Osteoblast (primary cell): ENCODE data around the gene PNP. TPM values are rescaled to one million over a fixed set of nuclear protein-coding genes. Genes with fewer than 3 reads are reported as not detected.

Source experiments
- DNase-seq: peaks from one replicate; pipeline ENCODE4 v3.0.0; 2011; ENCODE audit warnings: low spot score, mixed read lengths; ENCODE audit not compliant: insufficient read length; ENCODE audit errors: missing footprints
- H2AFZ ChIP-seq: 2 replicates; pipeline ENCODE4 v1.6.0; 2011; ENCODE audit warnings: mild to moderate bottlenecking, low read length
- H3K27ac ChIP-seq: 2 replicates; pipeline ENCODE4 v1.5.1; 2011; ENCODE audit warnings: mild to moderate bottlenecking, low read depth, low read length, moderate library complexity
- H3K27me3 ChIP-seq: 2 replicates; pipeline ENCODE4 v1.6.0; 2012; ENCODE audit warnings: mild to moderate bottlenecking, control low read depth, inconsistent platforms, low read length, moderate library complexity; ENCODE audit not compliant: insufficient read depth
- H3K36me3 ChIP-seq: 2 replicates; pipeline ENCODE4 v1.5.1; 2011; ENCODE audit warnings: mild to moderate bottlenecking, low read length, control low read depth, moderate library complexity; ENCODE audit not compliant: insufficient read depth
- H3K4me1 ChIP-seq: 2 replicates; pipeline ENCODE4 v1.5.1; 2011; ENCODE audit warnings: mild to moderate bottlenecking, low read length, control low read depth, moderate library complexity; ENCODE audit not compliant: insufficient read depth
- H3K4me2 ChIP-seq: 2 replicates; pipeline ENCODE4 v1.6.0; 2011; ENCODE audit warnings: mild to moderate bottlenecking, low read length; ENCODE audit not compliant: insufficient read depth
- H3K4me3 ChIP-seq: fragments of 200-600 bp; sonication (generic); 3 replicates; pipeline ENCODE4 v1.5.1; 2012; ENCODE audit warnings: mild to moderate bottlenecking, low read length, inconsistent platforms; ENCODE audit not compliant: insufficient read depth
- H3K79me2 ChIP-seq: 2 replicates; pipeline ENCODE4 v1.6.0; 2012; ENCODE audit warnings: mild to moderate bottlenecking, low read length, control low read depth, inconsistent platforms; ENCODE audit not compliant: insufficient read depth
- H3K9me3 ChIP-seq: 2 replicates; pipeline ENCODE4 v1.5.1; 2011; ENCODE audit warnings: low read depth, low read length, control low read depth
- H4K20me1 ChIP-seq: 2 replicates; pipeline ENCODE4 v1.6.0; 2012; ENCODE audit warnings: mild to moderate bottlenecking, low read length, control low read depth; ENCODE audit not compliant: insufficient read depth
- total RNA-seq: library from RNA; depleted of rRNA; stranded (reverse); fragments of >200 nt; gene quantifications from 2 replicates; pipeline ENCODE4 v1.2.3, GENCODE V29; 2012
- TF ChIP-seq, protein P1 (sequence below): IDR thresholded peaks from 2 replicates; pipeline ENCODE4 v1.5.1; 2011; ENCODE audit warnings: mild to moderate bottlenecking, low read depth, low read length, moderate library complexity; ENCODE audit errors: extremely low read depth

Gene PNP
- total RNA-seq, 1 donor: 29.7 TPM

DNA sequence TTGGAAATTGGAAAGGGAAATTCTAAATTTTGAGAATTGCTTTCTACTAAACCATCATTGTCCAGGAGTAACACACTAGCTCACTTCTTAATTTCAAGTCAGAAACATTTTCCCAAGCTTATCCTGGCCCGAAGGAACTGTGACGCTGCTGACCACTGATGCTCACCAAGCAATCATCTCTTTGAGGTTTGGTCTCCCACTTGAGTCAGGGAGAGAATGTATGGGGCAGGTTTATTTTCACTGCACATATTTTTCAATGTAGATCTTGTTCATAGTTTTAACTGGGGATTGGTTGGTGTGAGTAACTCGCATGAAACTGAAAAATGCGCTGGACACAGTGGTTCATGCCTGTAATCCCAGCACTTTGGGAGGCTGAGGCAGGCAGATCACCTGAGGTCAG is 23.3 kb downstream of the PNP start:
- H3K79me2 ChIP-seq: no peaks in the 10 kb centered on the region
- DNase-seq: no peak

DNA sequence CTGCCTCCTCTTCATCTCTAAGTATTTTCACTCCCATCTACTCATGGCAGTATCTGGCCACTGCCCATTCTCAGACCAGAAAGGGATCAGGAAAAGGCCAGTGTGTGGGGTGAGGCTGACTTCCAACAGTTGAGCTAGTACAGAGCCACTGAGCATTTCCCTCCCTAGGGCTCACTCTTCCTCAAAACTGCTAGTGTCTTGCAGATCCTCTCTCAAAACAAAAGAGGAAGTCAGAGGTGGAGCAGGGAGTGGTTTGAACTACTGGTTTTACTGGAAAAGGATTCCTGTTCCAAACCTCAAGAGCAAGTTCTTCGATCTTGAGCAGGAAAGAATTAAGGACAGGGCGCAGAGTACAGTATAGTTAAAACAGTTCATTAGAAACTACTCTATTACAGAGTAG is 24.4 kb downstream of the PNP start:
- TF ChIP-seq, protein P1, sequence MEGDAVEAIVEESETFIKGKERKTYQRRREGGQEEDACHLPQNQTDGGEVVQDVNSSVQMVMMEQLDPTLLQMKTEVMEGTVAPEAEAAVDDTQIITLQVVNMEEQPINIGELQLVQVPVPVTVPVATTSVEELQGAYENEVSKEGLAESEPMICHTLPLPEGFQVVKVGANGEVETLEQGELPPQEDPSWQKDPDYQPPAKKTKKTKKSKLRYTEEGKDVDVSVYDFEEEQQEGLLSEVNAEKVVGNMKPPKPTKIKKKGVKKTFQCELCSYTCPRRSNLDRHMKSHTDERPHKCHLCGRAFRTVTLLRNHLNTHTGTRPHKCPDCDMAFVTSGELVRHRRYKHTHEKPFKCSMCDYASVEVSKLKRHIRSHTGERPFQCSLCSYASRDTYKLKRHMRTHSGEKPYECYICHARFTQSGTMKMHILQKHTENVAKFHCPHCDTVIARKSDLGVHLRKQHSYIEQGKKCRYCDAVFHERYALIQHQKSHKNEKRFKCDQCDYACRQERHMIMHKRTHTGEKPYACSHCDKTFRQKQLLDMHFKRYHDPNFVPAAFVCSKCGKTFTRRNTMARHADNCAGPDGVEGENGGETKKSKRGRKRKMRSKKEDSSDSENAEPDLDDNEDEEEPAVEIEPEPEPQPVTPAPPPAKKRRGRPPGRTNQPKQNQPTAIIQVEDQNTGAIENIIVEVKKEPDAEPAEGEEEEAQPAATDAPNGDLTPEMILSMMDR: no peak
- Histone ChIP-seq H3K4me1 (peaks cover 33% of the 10 kb centered on the region), H3K4me3 (no peak overlapping the region), H3K9me3 (no peaks in the 10 kb centered on the region), H3K27ac (no peak overlapping the region), H3K36me3 (no peaks in the 10 kb centered on the region), H4K20me1 (no peaks in the 10 kb centered on the region), H3K27me3 (no peaks in the 10 kb centered on the region), H3K79me2 (no peaks in the 10 kb centered on the region), H3K4me2 (no peak overlapping the region), H2AFZ (peak overlapping the region; percentile 71)
- no peak for DNase-seq

More for the DNA sequence above, 23.3 kb downstream of the PNP start:
- Histone ChIP-seq H3K9me3 (no peaks in the 10 kb centered on the region), H3K4me2 (peak overlapping the region; percentile 42), H3K36me3 (no peaks in the 10 kb centered on the region), H3K4me3 (no peak overlapping the region), H4K20me1 (no peaks in the 10 kb centered on the region), H2AFZ (no peak overlapping the region), H3K27me3 (no peaks in the 10 kb centered on the region), H3K4me1 (peaks cover 33% of the 10 kb centered on the region), H3K27ac (peak overlapping the region; percentile 71)
- TF ChIP-seq, protein P1: no peak

DNA sequence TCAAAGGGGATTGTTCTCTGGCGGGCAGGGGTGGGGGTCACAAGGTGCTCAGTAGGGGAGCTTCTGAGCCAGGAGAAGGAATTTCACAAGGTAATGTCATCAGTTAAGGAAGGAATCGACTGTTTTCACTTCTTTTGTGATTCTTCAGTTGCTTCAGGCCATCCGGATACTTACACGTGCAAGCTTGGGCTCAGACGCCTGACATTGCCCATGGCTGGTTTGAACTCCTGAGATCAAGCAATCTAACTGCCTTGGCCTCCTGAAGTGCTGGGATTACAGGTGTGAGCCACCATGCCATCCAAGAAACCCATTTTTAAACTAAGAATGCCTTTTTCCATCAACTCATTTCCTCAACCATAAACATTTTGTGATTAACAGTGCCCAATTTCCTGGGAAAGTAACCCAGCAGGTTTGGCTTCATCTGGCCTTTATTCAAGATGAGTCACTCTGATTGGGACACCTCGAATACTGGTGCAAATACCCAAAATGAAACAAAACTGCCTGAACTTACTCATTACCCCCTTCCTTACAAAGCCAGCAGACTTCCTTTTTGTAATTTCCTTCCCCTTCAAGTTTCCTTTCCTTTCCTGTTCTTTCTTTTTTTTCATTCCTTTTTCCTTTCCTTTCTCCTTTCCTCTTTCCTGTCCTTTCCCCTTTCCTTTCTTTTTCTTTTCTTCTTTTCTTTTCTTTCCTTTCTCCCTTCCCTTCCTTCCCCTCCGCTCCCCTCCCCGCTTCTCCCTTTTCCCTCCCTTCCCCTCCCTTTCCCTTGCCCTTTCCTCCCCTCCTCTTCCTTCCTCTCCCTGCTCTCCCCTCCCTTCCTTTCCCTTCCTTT is 25.9 kb downstream of the PNP start:
- TF ChIP-seq, protein P1: no peak
- Histone ChIP-seq H4K20me1 (no peaks in the 10 kb centered on the region), H3K27ac (no peak overlapping the region), H3K27me3 (no peaks in the 10 kb centered on the region), H2AFZ (peak overlapping the region; percentile 1), H3K4me2 (peak overlapping the region; percentile 44), H3K79me2 (no peaks in the 10 kb centered on the region), H3K4me1 (peaks cover 19% of the 10 kb centered on the region), H3K9me3 (no peaks in the 10 kb centered on the region), H3K36me3 (no peaks in the 10 kb centered on the region), H3K4me3 (no peak overlapping the region)
- DNase-seq: no peak

DNA sequence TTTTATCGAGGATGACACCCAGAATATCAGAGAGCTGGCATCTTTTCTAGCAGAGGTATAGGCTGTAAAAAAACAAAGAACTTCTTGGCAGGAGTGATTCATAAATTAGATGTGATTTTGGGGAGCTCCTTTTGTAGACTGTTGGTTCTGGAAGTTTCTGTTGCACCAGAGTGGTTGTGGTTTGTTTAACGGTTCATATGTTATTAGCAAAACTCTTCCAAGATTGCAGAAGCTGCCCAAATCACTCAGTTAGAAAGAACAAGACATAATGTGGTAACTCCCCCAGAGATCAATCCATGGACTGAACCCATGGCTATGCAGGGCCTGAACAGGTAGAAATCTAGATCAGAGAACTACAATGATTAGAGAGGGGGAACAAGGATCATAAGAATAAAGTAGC is 29.4 kb downstream of the PNP start:
- Histone ChIP-seq H3K27ac (no peak overlapping the region), H2AFZ (no peak overlapping the region), H3K4me2 (no peak overlapping the region), H3K9me3 (no peaks in the 10 kb centered on the region), H3K4me3 (no peak overlapping the region), H3K36me3 (no peaks in the 10 kb centered on the region), H3K27me3 (no peaks in the 10 kb centered on the region), H3K4me1 (peaks cover 5% of the 10 kb centered on the region), H3K79me2 (no peaks in the 10 kb centered on the region), H4K20me1 (no peaks in the 10 kb centered on the region)
- no peak for DNase-seq
- TF ChIP-seq, protein P1: no peak
